ENCODE measurements around the gene CCDC116. TPM values are rescaled to one million over a fixed set of nuclear protein-coding genes. Genes with fewer than 3 reads are reported as not detected.

Gene CCDC116
- total and polyA plus RNA-seq, 10 of the 15 experiments (the other 5 are each of a cell fraction or from before 2014, with no cell fraction given), result 0.04 to 0.18 (median 0.04) TPM; not detected in 6

DNA sequence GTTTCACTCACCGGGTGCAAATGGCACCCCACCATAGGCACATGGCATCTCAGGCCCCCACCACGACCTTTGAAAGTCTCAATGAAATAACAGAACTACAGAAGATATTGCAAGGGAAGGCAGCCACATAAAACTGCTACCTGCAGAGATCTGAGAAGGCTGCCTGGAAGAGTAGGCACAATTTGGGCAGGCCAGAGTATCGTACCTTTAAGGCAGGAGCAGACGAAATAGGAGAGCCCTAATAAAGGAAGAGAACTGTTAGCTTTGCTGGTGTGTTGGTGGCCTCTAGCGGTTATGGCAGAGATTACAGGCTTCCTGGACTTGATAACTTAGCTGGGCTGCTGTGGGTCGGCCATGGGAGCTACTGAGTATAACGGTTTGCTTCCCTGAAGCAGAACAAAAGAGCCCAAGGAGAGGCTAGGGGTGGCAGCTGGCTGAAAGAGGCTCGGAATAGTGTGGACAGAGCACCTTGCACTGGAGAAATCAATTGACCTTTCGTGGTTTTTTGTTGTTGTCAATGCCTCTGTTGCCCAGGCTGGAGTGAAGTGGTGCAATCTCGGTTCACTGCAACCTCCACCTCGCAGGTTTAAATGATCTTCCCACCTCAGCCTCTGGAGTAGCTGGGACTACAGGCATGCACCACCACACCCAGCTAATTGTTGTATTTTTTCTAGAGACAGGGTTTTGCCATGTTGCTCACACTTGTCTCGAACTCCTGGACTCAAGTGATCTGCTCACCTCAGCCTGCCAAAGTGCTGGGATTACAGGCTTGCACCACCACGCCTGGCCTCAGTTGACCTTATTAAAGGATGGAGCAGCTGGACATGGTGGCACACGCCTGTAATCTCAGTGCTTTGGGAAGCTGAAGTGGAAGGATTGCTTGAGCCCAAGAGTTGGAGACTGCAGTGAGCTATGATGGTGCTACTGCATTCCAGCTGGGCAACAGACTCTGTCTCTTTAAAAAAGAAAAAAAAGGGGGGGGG lies 14.3 kb downstream of the CCDC116 start (continued):
- TF ChIP-seq, protein P1, sequence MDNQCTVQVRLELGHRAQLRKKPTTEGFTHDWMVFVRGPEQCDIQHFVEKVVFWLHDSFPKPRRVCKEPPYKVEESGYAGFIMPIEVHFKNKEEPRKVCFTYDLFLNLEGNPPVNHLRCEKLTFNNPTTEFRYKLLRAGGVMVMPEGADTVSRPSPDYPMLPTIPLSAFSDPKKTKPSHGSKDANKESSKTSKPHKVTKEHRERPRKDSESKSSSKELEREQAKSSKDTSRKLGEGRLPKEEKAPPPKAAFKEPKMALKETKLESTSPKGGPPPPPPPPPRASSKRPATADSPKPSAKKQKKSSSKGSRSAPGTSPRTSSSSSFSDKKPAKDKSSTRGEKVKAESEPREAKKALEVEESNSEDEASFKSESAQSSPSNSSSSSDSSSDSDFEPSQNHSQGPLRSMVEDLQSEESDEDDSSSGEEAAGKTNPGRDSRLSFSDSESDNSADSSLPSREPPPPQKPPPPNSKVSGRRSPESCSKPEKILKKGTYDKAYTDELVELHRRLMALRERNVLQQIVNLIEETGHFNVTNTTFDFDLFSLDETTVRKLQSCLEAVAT (IDR thresholded peaks at IDR 0.05), result peak; percentile 82
- TF ChIP-seq ESRRA (IDR thresholded peaks at IDR 0.05; ENCODE audit: low read length) (no peak; the same call in 1 of the 2 replicates), JUND (IDR thresholded peaks at IDR 0.05; ENCODE audit: low read depth, low read length) (no peak), ZNF24 (IDR thresholded peaks at IDR 0.05) (no peak), SMAD1 (IDR thresholded peaks at IDR 0.05; ENCODE audit: low read depth, partially characterized antibody) (no peak), MEF2A (IDR thresholded peaks at IDR 0.05; ENCODE audit: insufficient read depth, low read depth, low read length) (no peak), HDAC6 (IDR thresholded peaks at IDR 0.05; ENCODE audit: unreplicated experiment) (no peak), HDAC2 (IDR thresholded peaks at IDR 0.05) (no peak), NFYB (IDR thresholded peaks at IDR 0.05; ENCODE audit: insufficient read depth, low read depth, low read length) (no peak), RAD51 (IDR thresholded peaks at IDR 0.05) (no peak), CREB1 (IDR thresholded peaks at IDR 0.05; ENCODE audit: low read depth) (no peak), STAT3 (IDR thresholded peaks at IDR 0.05; ENCODE audit: low read depth, low read length) (no peak), MTA3 (IDR thresholded peaks at IDR 0.05; ENCODE audit: borderline replicate concordance, low read length) (no peak), NR2C2 (IDR thresholded peaks at IDR 0.05; ENCODE audit: borderline replicate concordance, control insufficient read depth, insufficient read length, low read depth) (no peak), KAT2A (conservative IDR thresholded peaks at IDR 0.05; ENCODE audit: control insufficient read depth, low read depth, low read length) (no peak), POU2F2 (IDR thresholded peaks at IDR 0.05; ENCODE audit: borderline replicate concordance, low read depth, low read length) (peak; percentile 40; the same call in 1 of the 3 replicates), ZZZ3 (IDR thresholded peaks at IDR 0.05; ENCODE audit: control insufficient read depth, insufficient read length, low read depth) (no peak), LARP7 (IDR thresholded peaks at IDR 0.05) (no peak), MTA2 (IDR thresholded peaks at IDR 0.05; ENCODE audit: low read depth) (no peak), ETV6 (conservative IDR thresholded peaks at IDR 0.05 in 1 of 2, IDR thresholded peaks at IDR 0.05 in 1 of 2; ENCODE audit: borderline replicate concordance in 1 of 2, low read depth in 1 of 2) (no peak), TAF1 (IDR thresholded peaks at IDR 0.05; ENCODE audit: borderline replicate concordance, low read depth, low read length) (no peak; the same call in 1 of the 2 replicates), ASH2L (IDR thresholded peaks at IDR 0.05; ENCODE audit: borderline replicate concordance, low read depth) (no peak), RBBP5 (conservative IDR thresholded peaks at IDR 0.05) (no peak), MYB (IDR thresholded peaks at IDR 0.05; ENCODE audit: borderline replicate concordance, low read depth, low read length) (no peak)
- TF ChIP-seq, protein P2, sequence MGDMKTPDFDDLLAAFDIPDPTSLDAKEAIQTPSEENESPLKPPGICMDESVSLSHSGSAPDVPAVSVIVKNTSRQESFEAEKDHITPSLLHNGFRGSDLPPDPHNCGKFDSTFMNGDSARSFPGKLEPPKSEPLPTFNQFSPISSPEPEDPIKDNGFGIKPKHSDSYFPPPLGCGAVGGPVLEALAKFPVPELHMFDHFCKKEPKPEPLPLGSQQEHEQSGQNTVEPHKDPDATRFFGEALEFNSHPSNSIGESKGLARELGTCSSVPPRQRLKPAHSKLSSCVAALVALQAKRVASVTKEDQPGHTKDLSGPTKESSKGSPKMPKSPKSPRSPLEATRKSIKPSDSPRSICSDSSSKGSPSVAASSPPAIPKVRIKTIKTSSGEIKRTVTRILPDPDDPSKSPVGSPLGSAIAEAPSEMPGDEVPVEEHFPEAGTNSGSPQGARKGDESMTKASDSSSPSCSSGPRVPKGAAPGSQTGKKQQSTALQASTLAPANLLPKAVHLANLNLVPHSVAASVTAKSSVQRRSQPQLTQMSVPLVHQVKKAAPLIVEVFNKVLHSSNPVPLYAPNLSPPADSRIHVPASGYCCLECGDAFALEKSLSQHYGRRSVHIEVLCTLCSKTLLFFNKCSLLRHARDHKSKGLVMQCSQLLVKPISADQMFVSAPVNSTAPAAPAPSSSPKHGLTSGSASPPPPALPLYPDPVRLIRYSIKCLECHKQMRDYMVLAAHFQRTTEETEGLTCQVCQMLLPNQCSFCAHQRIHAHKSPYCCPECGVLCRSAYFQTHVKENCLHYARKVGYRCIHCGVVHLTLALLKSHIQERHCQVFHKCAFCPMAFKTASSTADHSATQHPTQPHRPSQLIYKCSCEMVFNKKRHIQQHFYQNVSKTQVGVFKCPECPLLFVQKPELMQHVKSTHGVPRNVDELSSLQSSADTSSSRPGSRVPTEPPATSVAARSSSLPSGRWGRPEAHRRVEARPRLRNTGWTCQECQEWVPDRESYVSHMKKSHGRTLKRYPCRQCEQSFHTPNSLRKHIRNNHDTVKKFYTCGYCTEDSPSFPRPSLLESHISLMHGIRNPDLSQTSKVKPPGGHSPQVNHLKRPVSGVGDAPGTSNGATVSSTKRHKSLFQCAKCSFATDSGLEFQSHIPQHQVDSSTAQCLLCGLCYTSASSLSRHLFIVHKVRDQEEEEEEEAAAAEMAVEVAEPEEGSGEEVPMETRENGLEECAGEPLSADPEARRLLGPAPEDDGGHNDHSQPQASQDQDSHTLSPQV (IDR thresholded peaks at IDR 0.05), result no peak
